ENCODE measurements around the gene SORT1. TPM values are rescaled to one million over a fixed set of nuclear protein-coding genes. Genes with fewer than 3 reads are reported as not detected.

The SORT1 gene
- total RNA-seq, 4 donors from 2014 or later = 126 to 140 (median 130) TPM

GRCh38 chr1:109299558-109300343 lies 98.0 kb downstream of the SORT1 start:
- TF ChIP-seq CTCF (IDR thresholded peaks at IDR 0.05; ENCODE audit: low read depth) = no peak

- no peak for TF ChIP-seq CTCF (IDR thresholded peaks at IDR 0.05; ENCODE audit: low read depth)
Observed at GRCh38 chr1:109298666-109299557, 98.8 kb downstream of the SORT1 start.

GRCh38 chr1:109296782-109297181 lies 100.9 kb downstream of the SORT1 start:
- TF ChIP-seq CTCF (IDR thresholded peaks at IDR 0.05; ENCODE audit: low read depth) = no peak

GRCh38 chr1:109295712-109296415 lies 101.9 kb downstream of the SORT1 start:
- no peak for TF ChIP-seq CTCF (IDR thresholded peaks at IDR 0.05; ENCODE audit: low read depth)

GRCh38 chr1:109294481-109294880 lies 103.2 kb downstream of the SORT1 start:
- no peak for TF ChIP-seq CTCF (IDR thresholded peaks at IDR 0.05; ENCODE audit: low read depth)

GRCh38 chr1:109293026-109293425 lies 104.7 kb downstream of the SORT1 start:
- no peak for TF ChIP-seq CTCF (IDR thresholded peaks at IDR 0.05; ENCODE audit: low read depth)

Measured in subcutaneous adipose tissue (tissue), 4 donors.